ENCODE measurements around the gene ITGA5. TPM values are rescaled to one million over a fixed set of nuclear protein-coding genes. Genes with fewer than 3 reads are reported as not detected.

The ITGA5 gene
- total and polyA plus RNA-seq, 9 of the 15 experiments (the other 6 are each of a cell fraction or from before 2014, with no cell fraction given) = 9.1 to 82.1 (median 47.4) TPM

GRCh38 chr12:54420766-54421144 lies 1.7 kb upstream of the ITGA5 start (continued):
- no peak for TF ChIP-seq CCNT2 (IDR thresholded peaks at IDR 0.05; ENCODE audit: borderline replicate concordance, extremely low read depth, insufficient read length, low read depth, low read length)
- TF ChIP-seq BACH1 (tag; IDR thresholded peaks at IDR 0.05) = no peak
- TF ChIP-seq CBX5 (IDR thresholded peaks at IDR 0.05; ENCODE audit: borderline replicate concordance, low read depth) = no peak
- TF ChIP-seq BRD9 (IDR thresholded peaks at IDR 0.05; ENCODE audit: low read depth, partially characterized antibody) = peak; percentile 36
- TF ChIP-seq ETV1 (tag; conservative IDR thresholded peaks at IDR 0.05; ENCODE audit: low read depth) = peak; percentile 59
- no peak for TF ChIP-seq RFX1 (IDR thresholded peaks at IDR 0.05)
- TF ChIP-seq EP400 (IDR thresholded peaks at IDR 0.05) = no peak; the same call in 1 of the 2 replicates
- peak; percentile 5 for TF ChIP-seq DPF2 (IDR thresholded peaks at IDR 0.05)
- 0 out of 2 replicates have a peak, but pooled peaks have one; percentile 4 for TF ChIP-seq MYC (IDR thresholded peaks at IDR 0.05; ENCODE audit: low read depth, low read length)
- TF ChIP-seq MYC (CRISPR knock-in tag; IDR thresholded peaks at IDR 0.05; ENCODE audit: borderline replicate concordance, low read depth) = no peak
- TF ChIP-seq, protein P1, sequence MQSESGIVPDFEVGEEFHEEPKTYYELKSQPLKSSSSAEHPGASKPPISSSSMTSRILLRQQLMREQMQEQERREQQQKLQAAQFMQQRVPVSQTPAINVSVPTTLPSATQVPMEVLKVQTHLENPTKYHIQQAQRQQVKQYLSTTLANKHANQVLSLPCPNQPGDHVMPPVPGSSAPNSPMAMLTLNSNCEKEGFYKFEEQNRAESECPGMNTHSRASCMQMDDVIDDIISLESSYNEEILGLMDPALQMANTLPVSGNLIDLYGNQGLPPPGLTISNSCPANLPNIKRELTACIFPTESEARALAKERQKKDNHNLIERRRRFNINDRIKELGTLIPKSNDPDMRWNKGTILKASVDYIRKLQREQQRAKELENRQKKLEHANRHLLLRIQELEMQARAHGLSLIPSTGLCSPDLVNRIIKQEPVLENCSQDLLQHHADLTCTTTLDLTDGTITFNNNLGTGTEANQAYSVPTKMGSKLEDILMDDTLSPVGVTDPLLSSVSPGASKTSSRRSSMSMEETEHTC (IDR thresholded peaks at IDR 0.05) = no peak
- TF ChIP-seq, protein P2, sequence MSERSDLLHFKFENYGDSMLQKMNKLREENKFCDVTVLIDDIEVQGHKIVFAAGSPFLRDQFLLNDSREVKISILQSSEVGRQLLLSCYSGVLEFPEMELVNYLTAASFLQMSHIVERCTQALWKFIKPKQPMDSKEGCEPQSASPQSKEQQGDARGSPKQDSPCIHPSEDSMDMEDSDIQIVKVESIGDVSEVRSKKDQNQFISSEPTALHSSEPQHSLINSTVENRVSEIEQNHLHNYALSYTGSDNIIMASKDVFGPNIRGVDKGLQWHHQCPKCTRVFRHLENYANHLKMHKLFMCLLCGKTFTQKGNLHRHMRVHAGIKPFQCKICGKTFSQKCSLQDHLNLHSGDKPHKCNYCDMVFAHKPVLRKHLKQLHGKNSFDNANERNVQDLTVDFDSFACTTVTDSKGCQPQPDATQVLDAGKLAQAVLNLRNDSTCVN (CRISPR knock-in tag; IDR thresholded peaks at IDR 0.05) = no peak
- no peak for TF ChIP-seq ZKSCAN1 (IDR thresholded peaks at IDR 0.05; ENCODE audit: low read depth, low read length)
- no peak for TF ChIP-seq PHF21A (IDR thresholded peaks at IDR 0.05; ENCODE audit: borderline replicate concordance, low read depth)
- TF ChIP-seq ZNF551 (CRISPR knock-in tag; IDR thresholded peaks at IDR 0.05) = no peak
- no peak for TF ChIP-seq U2AF1 (optimal IDR thresholded peaks at IDR 0.05; ENCODE audit: low read depth, low read length)
- TF ChIP-seq RBM14 (IDR thresholded peaks at IDR 0.05; ENCODE audit: borderline replicate concordance, insufficient read depth, low read depth, low read length) = no peak
- TF ChIP-seq SPI1 (IDR thresholded peaks at IDR 0.05; ENCODE audit: borderline replicate concordance, low read depth, low read length) = peak; percentile 50; the same call in 1 of the 2 replicates
- no peak for TF ChIP-seq RBM15 (IDR thresholded peaks at IDR 0.05; ENCODE audit: insufficient read depth, low read length)
- 0 out of 2 replicates have a peak, but pooled peaks have one; percentile 51 for TF ChIP-seq ATF7 (IDR thresholded peaks at IDR 0.05)
- TF ChIP-seq PRDM10 (IDR thresholded peaks at IDR 0.05; ENCODE audit: partially characterized antibody) = peak; percentile 5
- no peak for TF ChIP-seq ZNF197 (CRISPR knock-in tag; IDR thresholded peaks at IDR 0.05; ENCODE audit: low read depth)
- TF ChIP-seq GABPB1 (CRISPR knock-in tag; IDR thresholded peaks at IDR 0.05) = peak; percentile 14; the same call in 1 of the 2 replicates
- no peak for TF ChIP-seq IRF1 (CRISPR knock-in tag; IDR thresholded peaks at IDR 0.05; ENCODE audit: borderline replicate concordance)
